SU-DHL-6 (cell line): ENCODE measurements around the gene WASL.

Source experiments
- CTCF ChIP-seq: fragments of 200-600 bp; sonication (generic); IDR thresholded peaks from one replicate; pipeline ENCODE4 v1.5.1; 2017; ENCODE audit warnings: antibody characterized with exemption, mild to moderate bottlenecking, low read length, moderate library complexity; ENCODE audit not compliant: insufficient read depth, poor library complexity, severe bottlenecking
- EZH2phosphoT487 ChIP-seq: fragments of 200-600 bp; sonication (generic), shearing (Covaris generic); conservative IDR thresholded peaks from 2 replicates; pipeline ENCODE4 v1.6.1; 2018; ENCODE audit warnings: mild to moderate bottlenecking, antibody characterized with exemption, low read length, moderate library complexity, mixed read lengths

- no peak for TF ChIP-seq CTCF
- no peak for TF ChIP-seq EZH2phosphoT487
Observed at GRCh38 chr7:123652406-123652805, 96.4 kb downstream of the WASL start.
